Loucy (cell line): Measurements from ENCODE around the gene DENND4C.

Source experiments
- EZH2phosphoT487 ChIP-seq: fragments of 200-600 bp; IDR thresholded peaks from 2 replicates; pipeline ENCODE4 v1.6.1; 2018; ENCODE audit warnings: antibody characterized with exemption, mild to moderate bottlenecking, moderate library complexity, borderline replicate concordance
- TF ChIP-seq, protein P1 (sequence below): fragments of 200-600 bp; sonication (generic); conservative IDR thresholded peaks from 2 replicates; pipeline ENCODE4 v1.5.1; 2014; ENCODE audit warnings: mild to moderate bottlenecking, antibody characterized with exemption, low read length

DNA sequence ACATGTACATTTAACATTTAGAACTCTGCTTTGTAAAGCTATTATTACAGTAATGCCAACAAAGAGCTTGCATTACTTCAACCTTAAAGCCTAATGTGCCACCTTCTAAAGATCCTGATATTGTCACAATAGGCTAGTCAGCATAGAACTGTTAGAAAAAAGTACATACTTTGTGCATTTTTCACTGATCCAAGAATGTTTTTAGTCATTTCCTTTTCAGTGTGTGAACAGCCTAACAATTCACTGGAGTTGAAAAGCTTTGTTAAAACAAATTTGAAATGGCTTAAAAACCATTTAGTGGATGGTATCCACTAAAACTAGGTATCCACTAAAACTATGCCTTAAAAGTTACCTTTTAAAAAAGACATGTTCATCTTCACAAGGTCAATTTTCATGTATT, 145.0 kb downstream of the DENND4C start:
- TF ChIP-seq, protein P1, sequence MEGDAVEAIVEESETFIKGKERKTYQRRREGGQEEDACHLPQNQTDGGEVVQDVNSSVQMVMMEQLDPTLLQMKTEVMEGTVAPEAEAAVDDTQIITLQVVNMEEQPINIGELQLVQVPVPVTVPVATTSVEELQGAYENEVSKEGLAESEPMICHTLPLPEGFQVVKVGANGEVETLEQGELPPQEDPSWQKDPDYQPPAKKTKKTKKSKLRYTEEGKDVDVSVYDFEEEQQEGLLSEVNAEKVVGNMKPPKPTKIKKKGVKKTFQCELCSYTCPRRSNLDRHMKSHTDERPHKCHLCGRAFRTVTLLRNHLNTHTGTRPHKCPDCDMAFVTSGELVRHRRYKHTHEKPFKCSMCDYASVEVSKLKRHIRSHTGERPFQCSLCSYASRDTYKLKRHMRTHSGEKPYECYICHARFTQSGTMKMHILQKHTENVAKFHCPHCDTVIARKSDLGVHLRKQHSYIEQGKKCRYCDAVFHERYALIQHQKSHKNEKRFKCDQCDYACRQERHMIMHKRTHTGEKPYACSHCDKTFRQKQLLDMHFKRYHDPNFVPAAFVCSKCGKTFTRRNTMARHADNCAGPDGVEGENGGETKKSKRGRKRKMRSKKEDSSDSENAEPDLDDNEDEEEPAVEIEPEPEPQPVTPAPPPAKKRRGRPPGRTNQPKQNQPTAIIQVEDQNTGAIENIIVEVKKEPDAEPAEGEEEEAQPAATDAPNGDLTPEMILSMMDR = no peak
- TF ChIP-seq EZH2phosphoT487 = no peak
